Stomach (tissue), 19 donors: ENCODE data around the gene SLC17A2. TPM values are rescaled to one million over a fixed set of nuclear protein-coding genes. Genes with fewer than 3 reads are reported as not detected.

ENCODE experiments used
- DNase-seq, 2 donors: peaks; one replicate each; pipeline versions ENCODE4 v3.0.0 to v3.0.0-alpha.2; 2013 to 2019
- H3K27ac ChIP-seq, 5 donors: fragments of 200-600 bp in 4 of 5; sonication (generic) in 4 of 5; one replicate each; pipeline ENCODE4 v1.5.1; 2013 to 2019; ENCODE audit warnings: mild to moderate bottlenecking in 1 of 5, moderate library complexity in 1 of 5
- H3K27me3 ChIP-seq, 3 donors: fragments of 200-600 bp; sonication (generic); one replicate each; pipeline ENCODE4 v1.5.1; 2017 to 2019; ENCODE audit warnings: mixed run types in 1 of 3
- H3K36me3 ChIP-seq, 4 donors: fragments of 200-600 bp; sonication (generic); 1 replicate in 3 of 4; 2 replicates in 1 of 4; pipeline ENCODE4 v1.5.1; 2016 to 2019
- H3K4me1 ChIP-seq, 4 donors: fragments of 200-600 bp; sonication (generic); one replicate each; pipeline ENCODE4 v1.5.1; 2016 to 2019
- H3K4me3 ChIP-seq, 4 donors: fragments of 200-600 bp; sonication (generic) in 3 of 4; one replicate each; pipeline ENCODE4 v1.5.1; 2016 to 2019; ENCODE audit warnings: mild to moderate bottlenecking in 1 of 4
- H3K9me3 ChIP-seq, 4 donors: fragments of 200-600 bp; sonication (generic); one replicate each; pipeline ENCODE4 v1.5.1; 2016 to 2019
- CTCF ChIP-seq, 7 experiments: fragments of 450-650 bp in 4 of 7; fragments of 200-600 bp in 3 of 7; sonication (generic) in 3 of 7; IDR thresholded peaks; one replicate each; pipeline ENCODE4 v1.5.1; 2016 to 2019; ENCODE audit warnings: antibody characterized with exemption in 7 of 7, control low read depth in 2 of 7, mild to moderate bottlenecking in 1 of 7
- EP300 ChIP-seq: sonication (generic); formaldehyde crosslinking; IDR thresholded peaks from one replicate; pipeline ENCODE4 v1.6.1; 2017; ENCODE audit warnings: antibody characterized with exemption
- POLR2A ChIP-seq, 4 donors: fragments of 450-650 bp; IDR thresholded peaks; one replicate each; pipeline ENCODE4 v1.6.1; 2016; ENCODE audit warnings: antibody characterized with exemption in 4 of 4, control low read depth in 2 of 4, mild to moderate bottlenecking in 1 of 4, moderate library complexity in 1 of 4
- POLR2AphosphoS5 ChIP-seq, 3 donors: sonication (generic); formaldehyde crosslinking; IDR thresholded peaks; one replicate each; pipeline ENCODE4 v1.6.1; 2016; ENCODE audit warnings: antibody characterized with exemption in 3 of 3
- WGBS, 5 donors: extraction: QIAGEN DNeasy Blood & Tissue Kit in 3 of 5; methylation state at CpG; one replicate each; pipeline versions ENCODE4 v1.1.5 to v1.1.7; 2013 to 2018; 5-methylcytosine and 5-hydroxymethylcytosine counted together
- intact Hi-C: fragments of 100-400 bp; cut with DNase I; formaldehyde crosslinking; loops from one replicate; pipeline ENCODE4 v1.15.1; 2023; ENCODE audit warnings: low total_unique reads
- long read RNA-seq, 10 donors: transcript quantifications; one replicate each; lab custom pipeline, GENCODE V29; 2026
- polyA plus RNA-seq, 3 donors: library from polyadenylated mRNA; stranded (reverse); fragments of 200-250 nt; gene quantifications; one replicate each; pipeline ENCODE4 v1.2.3, GENCODE V29; 2013
- total RNA-seq, 5 donors: library from RNA; depleted of rRNA; stranded (reverse); fragments of >200 nt; gene quantifications; one replicate each; pipeline versions ENCODE4 v1.1.0 to v1.2.3, GENCODE V29; 2014 to 2016
- donor health status: healthy with polysubstance abuse.
- donor health status: Bipolar disorder and iron deficiency.
- donor health status: healthy.

SLC17A2 gene
- total RNA-seq (not detected), polyA plus RNA-seq (not detected)
- long read RNA-seq, donor 1 = 0 reads
- long read RNA-seq, donor 2 = 0 reads
- long read RNA-seq, donor 3, partial matches to known transcripts = 8 of 8 reads
- long read RNA-seq, donor 3, other reads (novel, unspliced or antisense) = 0 of 8 reads
- long read RNA-seq, donor 4 = 0 reads
- long read RNA-seq, donor 5, partial matches to known transcripts = 16 of 16 reads
- long read RNA-seq, donor 5, other reads (novel, unspliced or antisense) = 0 of 16 reads
- long read RNA-seq, donor 6, partial matches to known transcripts = 17 of 17 reads
- long read RNA-seq, donor 6, other reads (novel, unspliced or antisense) = 0 of 17 reads
- long read RNA-seq, donor 7 = 0 reads
- long read RNA-seq, donor 8, partial matches to known transcripts = 8 of 8 reads
- long read RNA-seq, donor 8, other reads (novel, unspliced or antisense) = 0 of 8 reads
- long read RNA-seq, donor 9, partial matches to known transcripts = 119 of 119 reads
- long read RNA-seq, donor 9, other reads (novel, unspliced or antisense) = 0 of 119 reads
- long read RNA-seq, donor 10 = 0 reads

- Histone ChIP-seq H3K4me1 (peaks cover 0 to 13% (median 0%) of the 10 kb centered on the region in 4 donors), H3K36me3 (no peaks in the 10 kb centered on the region), H3K27me3 (no peaks in the 10 kb centered on the region), H3K27ac (no peak within 1 kb of the TSS), H3K9me3 (no peaks in the 10 kb centered on the region), H3K4me3 (no peak within 1 kb of the TSS)
- no peak for DNase-seq
- TF ChIP-seq POLR2AphosphoS5 (IDR thresholded peaks at IDR 0.05) (no peak), CTCF (IDR thresholded peaks at IDR 0.05) (no peak), EP300 (no peak), POLR2A (IDR thresholded peaks at IDR 0.05) (no peak)
- intact Hi-C loops = no loop called here
- 80 to 91% (median 85%) methylated on average over 9 of the region's 9 CpGs for WGBS, 5 donors
These were observed at the start of gene SLC17A2 for GRCh38 chr6:25930532-25931410. Gene SLC17A2, minus strand, starts transcription at chr6:25930691. Its CDS starts 4,895 bp downstream, at chr6:25925796.

GRCh38 chr6:25975923-25976560, 45.6 kb upstream of the SLC17A2 start:
- no peak overlapping the region for H3K4me3 ChIP-seq
- no peak for DNase-seq
- 92 to 94% (median 93%) methylated on average over 5 of the region's 5 CpGs for WGBS, 5 donors
- no peak overlapping the region for H3K27ac ChIP-seq
- peaks cover 38 to 100% (median 95%) of the 10 kb centered on the region in 4 donors for H3K36me3 ChIP-seq
- no peaks in the 10 kb centered on the region for H3K9me3 ChIP-seq
- TF ChIP-seq POLR2A (IDR thresholded peaks at IDR 0.05) (no peak), EP300 (no peak), POLR2AphosphoS5 (IDR thresholded peaks at IDR 0.05) (no peak), CTCF (IDR thresholded peaks at IDR 0.05) (no peak)
- no peaks in the 10 kb centered on the region for H3K27me3 ChIP-seq
- H3K4me1 ChIP-seq = peaks cover 8 to 48% (median 26%) of the 10 kb centered on the region in 4 donors
- intact Hi-C loops = no loop called here

- Histone ChIP-seq H3K4me3 (no peak overlapping the region), H3K9me3 (no peaks in the 10 kb centered on the region), H3K36me3 (peaks cover 37 to 100% (median 99%) of the 10 kb centered on the region in 4 donors), H3K27ac (peak overlapping the region in 2 of 5 donors; percentile 2 to 11), H3K27me3 (no peaks in the 10 kb centered on the region), H3K4me1 (peaks cover 13 to 60% (median 34%) of the 10 kb centered on the region in 4 donors)
- WGBS, 5 donors = 60 to 80% (median 73%) methylated on average over 2 of the region's 2 CpGs
- intact Hi-C loops = no loop called here
- TF ChIP-seq CTCF (IDR thresholded peaks at IDR 0.05) (no peak), POLR2AphosphoS5 (IDR thresholded peaks at IDR 0.05) (peak in 2 of 3 donors; percentile 70 to 91), POLR2A (IDR thresholded peaks at IDR 0.05) (no peak)
- peak; percentile 30 to 34 for DNase-seq
These were observed 43.5 kb upstream of the SLC17A2 start for GRCh38 chr6:25973923-25974555.
